Measurements from ENCODE around the gene RNF121. TPM values are rescaled to one million over a fixed set of nuclear protein-coding genes. Genes with fewer than 3 reads are reported as not detected.

Gene RNF121
- total and polyA plus RNA-seq, 4 donors = 10.2 to 31.1 (median 14.2) TPM

DNA sequence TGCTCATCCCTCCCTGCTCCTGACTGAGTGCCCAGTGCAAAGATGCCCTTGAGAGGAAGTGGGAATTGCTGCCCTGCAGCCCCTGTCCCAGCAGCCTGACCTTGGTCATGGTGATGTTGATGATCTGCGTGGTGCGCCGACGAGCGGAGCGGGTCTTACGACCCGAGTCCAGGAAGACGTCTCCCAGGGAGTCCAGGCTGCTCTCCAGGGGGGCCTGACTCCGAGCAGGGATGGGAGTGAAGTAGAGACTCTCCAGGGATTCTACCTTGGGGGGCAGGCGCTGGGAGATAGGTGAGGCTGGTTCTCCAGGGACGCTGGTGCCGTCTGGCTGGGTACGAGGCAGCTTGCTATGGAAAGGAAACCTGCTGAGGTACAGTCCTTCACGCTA lies 78.2 kb downstream of the RNF121 start:
- WGBS = 95% methylated on average over 15 of the region's 15 CpGs
- Histone ChIP-seq H3K27me3 (ENCODE audit: control insufficient read depth in 4 of 4, insufficient read depth in 4 of 4, low read length in 3 of 4) (no peaks in the 10 kb centered on the region), H3K4me1 (ENCODE audit: control insufficient read depth in 4 of 4, insufficient read depth in 4 of 4, low read length in 3 of 4) (no peaks in the 10 kb centered on the region), H3K4me3 (ENCODE audit: low read depth in 1 of 3, low read length in 3 of 3) (no peak overlapping the region), H3K27ac (ENCODE audit: low read depth in 1 of 2, low read length in 2 of 2) (no peak overlapping the region), H3K36me3 (ENCODE audit: control insufficient read depth in 4 of 4, insufficient read depth in 3 of 4, low read depth in 1 of 4, low read length in 3 of 4) (peaks cover 26 to 98% (median 84%) of the 10 kb centered on the region in 4 donors), H3K9ac (ENCODE audit: low read depth in 1 of 2, low read length in 2 of 2) (no peak overlapping the region), H3K9me3 (ENCODE audit: control insufficient read depth in 4 of 4, low read length in 3 of 4) (no peaks in the 10 kb centered on the region)
- DNase-seq (ENCODE audit: low spot score) = no peak
- no peak for TF ChIP-seq RAD21 (IDR thresholded peaks at IDR 0.05)
- no peak for TF ChIP-seq GABPA (IDR thresholded peaks at IDR 0.05 in 1 of 2, conservative IDR thresholded peaks at IDR 0.05 in 1 of 2)
- TF ChIP-seq HNF4A (conservative IDR thresholded peaks at IDR 0.05) = no peak
- TF ChIP-seq YY1 (IDR thresholded peaks at IDR 0.05) = no peak
- no peak for TF ChIP-seq FOXA2 (IDR thresholded peaks at IDR 0.05)
- TF ChIP-seq, protein P1, sequence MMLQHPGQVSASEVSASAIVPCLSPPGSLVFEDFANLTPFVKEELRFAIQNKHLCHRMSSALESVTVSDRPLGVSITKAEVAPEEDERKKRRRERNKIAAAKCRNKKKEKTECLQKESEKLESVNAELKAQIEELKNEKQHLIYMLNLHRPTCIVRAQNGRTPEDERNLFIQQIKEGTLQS (IDR thresholded peaks at IDR 0.05) = no peak
- TF ChIP-seq, protein P2, sequence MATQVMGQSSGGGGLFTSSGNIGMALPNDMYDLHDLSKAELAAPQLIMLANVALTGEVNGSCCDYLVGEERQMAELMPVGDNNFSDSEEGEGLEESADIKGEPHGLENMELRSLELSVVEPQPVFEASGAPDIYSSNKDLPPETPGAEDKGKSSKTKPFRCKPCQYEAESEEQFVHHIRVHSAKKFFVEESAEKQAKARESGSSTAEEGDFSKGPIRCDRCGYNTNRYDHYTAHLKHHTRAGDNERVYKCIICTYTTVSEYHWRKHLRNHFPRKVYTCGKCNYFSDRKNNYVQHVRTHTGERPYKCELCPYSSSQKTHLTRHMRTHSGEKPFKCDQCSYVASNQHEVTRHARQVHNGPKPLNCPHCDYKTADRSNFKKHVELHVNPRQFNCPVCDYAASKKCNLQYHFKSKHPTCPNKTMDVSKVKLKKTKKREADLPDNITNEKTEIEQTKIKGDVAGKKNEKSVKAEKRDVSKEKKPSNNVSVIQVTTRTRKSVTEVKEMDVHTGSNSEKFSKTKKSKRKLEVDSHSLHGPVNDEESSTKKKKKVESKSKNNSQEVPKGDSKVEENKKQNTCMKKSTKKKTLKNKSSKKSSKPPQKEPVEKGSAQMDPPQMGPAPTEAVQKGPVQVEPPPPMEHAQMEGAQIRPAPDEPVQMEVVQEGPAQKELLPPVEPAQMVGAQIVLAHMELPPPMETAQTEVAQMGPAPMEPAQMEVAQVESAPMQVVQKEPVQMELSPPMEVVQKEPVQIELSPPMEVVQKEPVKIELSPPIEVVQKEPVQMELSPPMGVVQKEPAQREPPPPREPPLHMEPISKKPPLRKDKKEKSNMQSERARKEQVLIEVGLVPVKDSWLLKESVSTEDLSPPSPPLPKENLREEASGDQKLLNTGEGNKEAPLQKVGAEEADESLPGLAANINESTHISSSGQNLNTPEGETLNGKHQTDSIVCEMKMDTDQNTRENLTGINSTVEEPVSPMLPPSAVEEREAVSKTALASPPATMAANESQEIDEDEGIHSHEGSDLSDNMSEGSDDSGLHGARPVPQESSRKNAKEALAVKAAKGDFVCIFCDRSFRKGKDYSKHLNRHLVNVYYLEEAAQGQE (IDR thresholded peaks at IDR 0.05) = no peak
- TF ChIP-seq, protein P3, sequence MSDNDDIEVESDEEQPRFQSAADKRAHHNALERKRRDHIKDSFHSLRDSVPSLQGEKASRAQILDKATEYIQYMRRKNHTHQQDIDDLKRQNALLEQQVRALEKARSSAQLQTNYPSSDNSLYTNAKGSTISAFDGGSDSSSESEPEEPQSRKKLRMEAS (IDR thresholded peaks at IDR 0.05) = no peak

DNA sequence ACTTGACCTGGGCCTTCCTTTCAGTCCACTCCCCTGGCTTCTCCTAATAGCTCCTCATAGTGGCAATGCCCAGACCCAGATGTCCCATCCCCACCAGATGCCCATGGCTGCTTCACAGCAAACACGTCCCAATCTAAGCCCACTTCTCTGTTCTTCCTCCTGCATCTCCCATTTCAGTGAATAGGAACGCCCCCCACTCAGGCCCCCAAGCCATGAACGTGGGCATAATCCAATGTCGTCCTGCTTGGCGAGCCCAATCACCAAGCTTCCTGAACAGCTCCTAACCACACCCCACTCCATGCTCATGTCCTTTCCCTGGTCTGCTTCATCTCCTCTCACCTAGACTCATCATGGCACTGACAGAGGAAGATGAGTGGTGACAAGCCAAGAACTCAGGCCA lies 78.7 kb downstream of the RNF121 start:
- no peak for DNase-seq (ENCODE audit: low spot score)
- H3K9ac ChIP-seq (ENCODE audit: low read depth in 1 of 2, low read length in 2 of 2) = no peak overlapping the region
- TF ChIP-seq TAF1 (conservative IDR thresholded peaks at IDR 0.05) = no peak
- TF ChIP-seq, protein P4, sequence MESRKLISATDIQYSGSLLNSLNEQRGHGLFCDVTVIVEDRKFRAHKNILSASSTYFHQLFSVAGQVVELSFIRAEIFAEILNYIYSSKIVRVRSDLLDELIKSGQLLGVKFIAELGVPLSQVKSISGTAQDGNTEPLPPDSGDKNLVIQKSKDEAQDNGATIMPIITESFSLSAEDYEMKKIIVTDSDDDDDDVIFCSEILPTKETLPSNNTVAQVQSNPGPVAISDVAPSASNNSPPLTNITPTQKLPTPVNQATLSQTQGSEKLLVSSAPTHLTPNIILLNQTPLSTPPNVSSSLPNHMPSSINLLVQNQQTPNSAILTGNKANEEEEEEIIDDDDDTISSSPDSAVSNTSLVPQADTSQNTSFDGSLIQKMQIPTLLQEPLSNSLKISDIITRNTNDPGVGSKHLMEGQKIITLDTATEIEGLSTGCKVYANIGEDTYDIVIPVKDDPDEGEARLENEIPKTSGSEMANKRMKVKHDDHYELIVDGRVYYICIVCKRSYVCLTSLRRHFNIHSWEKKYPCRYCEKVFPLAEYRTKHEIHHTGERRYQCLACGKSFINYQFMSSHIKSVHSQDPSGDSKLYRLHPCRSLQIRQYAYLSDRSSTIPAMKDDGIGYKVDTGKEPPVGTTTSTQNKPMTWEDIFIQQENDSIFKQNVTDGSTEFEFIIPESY (IDR thresholded peaks at IDR 0.05) = no peak
- H3K27me3 ChIP-seq (ENCODE audit: control insufficient read depth in 4 of 4, insufficient read depth in 4 of 4, low read length in 3 of 4) = no peaks in the 10 kb centered on the region
- no peak overlapping the region for H3K27ac ChIP-seq (ENCODE audit: low read depth in 1 of 2, low read length in 2 of 2)
- H3K36me3 ChIP-seq (ENCODE audit: control insufficient read depth in 4 of 4, insufficient read depth in 3 of 4, low read depth in 1 of 4, low read length in 3 of 4) = peaks cover 26 to 98% (median 82%) of the 10 kb centered on the region in 4 donors
- H3K4me3 ChIP-seq (ENCODE audit: low read depth in 1 of 3, low read length in 3 of 3) = no peak overlapping the region
- H3K4me1 ChIP-seq (ENCODE audit: control insufficient read depth in 4 of 4, insufficient read depth in 4 of 4, low read length in 3 of 4) = peaks cover 0 to 3% (median under 1%) of the 10 kb centered on the region in 4 donors
- 92% methylated on average over 5 of the region's 5 CpGs for WGBS
- no peaks in the 10 kb centered on the region for H3K9me3 ChIP-seq (ENCODE audit: control insufficient read depth in 4 of 4, low read length in 3 of 4)

DNA sequence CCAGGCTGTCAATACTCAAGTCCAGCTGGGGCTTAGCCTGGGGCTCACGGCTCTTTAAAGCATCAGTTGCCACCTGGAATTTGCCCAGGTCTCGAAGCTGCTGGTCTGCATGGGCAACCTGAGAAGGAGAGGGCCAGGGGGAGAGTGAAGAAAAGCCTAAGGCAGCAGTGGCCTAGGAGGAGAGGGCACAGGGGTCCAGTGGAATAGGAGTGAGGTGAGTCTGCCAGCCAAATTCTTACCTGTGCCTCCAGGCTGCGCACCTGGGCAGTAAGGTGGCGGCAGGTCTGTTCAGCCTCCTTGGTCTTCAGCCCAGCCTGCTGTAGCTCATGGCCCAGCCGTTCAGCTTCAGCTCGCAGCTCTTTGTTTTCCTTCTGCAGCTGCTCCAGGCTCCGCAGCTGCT lies 79.9 kb downstream of the RNF121 start:
- no peak overlapping the region for H3K9ac ChIP-seq (ENCODE audit: low read depth in 1 of 2, low read length in 2 of 2)
- peaks cover 2 to 15% (median 8%) of the 10 kb centered on the region in 4 donors for H3K4me1 ChIP-seq (ENCODE audit: control insufficient read depth in 4 of 4, insufficient read depth in 4 of 4, low read length in 3 of 4)
- DNase-seq (ENCODE audit: low spot score) = no peak
- no peak overlapping the region for H3K27ac ChIP-seq (ENCODE audit: low read depth in 1 of 2, low read length in 2 of 2)
- peaks cover 25 to 96% (median 74%) of the 10 kb centered on the region in 4 donors for H3K36me3 ChIP-seq (ENCODE audit: control insufficient read depth in 4 of 4, insufficient read depth in 3 of 4, low read depth in 1 of 4, low read length in 3 of 4)
- H3K4me3 ChIP-seq (ENCODE audit: low read depth in 1 of 3, low read length in 3 of 3) = no peak overlapping the region
- 94% methylated on average over 7 of the region's 7 CpGs for WGBS
- H3K9me3 ChIP-seq (ENCODE audit: control insufficient read depth in 4 of 4, low read length in 3 of 4) = no peaks in the 10 kb centered on the region
- no peaks in the 10 kb centered on the region for H3K27me3 ChIP-seq (ENCODE audit: control insufficient read depth in 4 of 4, insufficient read depth in 4 of 4, low read length in 3 of 4)
- TF ChIP-seq TAF1 (conservative IDR thresholded peaks at IDR 0.05) = no peak
- no peak for TF ChIP-seq HNF4A (conservative IDR thresholded peaks at IDR 0.05)
- TF ChIP-seq FOXA2 (IDR thresholded peaks at IDR 0.05) = no peak
- TF ChIP-seq RAD21 (IDR thresholded peaks at IDR 0.05) = no peak
- TF ChIP-seq, protein P4 (IDR thresholded peaks at IDR 0.05) = no peak
- TF ChIP-seq, protein P2 (IDR thresholded peaks at IDR 0.05) = no peak
- TF ChIP-seq, protein P5, sequence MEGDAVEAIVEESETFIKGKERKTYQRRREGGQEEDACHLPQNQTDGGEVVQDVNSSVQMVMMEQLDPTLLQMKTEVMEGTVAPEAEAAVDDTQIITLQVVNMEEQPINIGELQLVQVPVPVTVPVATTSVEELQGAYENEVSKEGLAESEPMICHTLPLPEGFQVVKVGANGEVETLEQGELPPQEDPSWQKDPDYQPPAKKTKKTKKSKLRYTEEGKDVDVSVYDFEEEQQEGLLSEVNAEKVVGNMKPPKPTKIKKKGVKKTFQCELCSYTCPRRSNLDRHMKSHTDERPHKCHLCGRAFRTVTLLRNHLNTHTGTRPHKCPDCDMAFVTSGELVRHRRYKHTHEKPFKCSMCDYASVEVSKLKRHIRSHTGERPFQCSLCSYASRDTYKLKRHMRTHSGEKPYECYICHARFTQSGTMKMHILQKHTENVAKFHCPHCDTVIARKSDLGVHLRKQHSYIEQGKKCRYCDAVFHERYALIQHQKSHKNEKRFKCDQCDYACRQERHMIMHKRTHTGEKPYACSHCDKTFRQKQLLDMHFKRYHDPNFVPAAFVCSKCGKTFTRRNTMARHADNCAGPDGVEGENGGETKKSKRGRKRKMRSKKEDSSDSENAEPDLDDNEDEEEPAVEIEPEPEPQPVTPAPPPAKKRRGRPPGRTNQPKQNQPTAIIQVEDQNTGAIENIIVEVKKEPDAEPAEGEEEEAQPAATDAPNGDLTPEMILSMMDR (IDR thresholded peaks at IDR 0.05; ENCODE audit: low read depth, low read length, missing input control) = no peak
